GM21529 (cell line): ENCODE measurements around the gene SHBG.
"Not testable (repeated sequence)": the region's sequence is repeated elsewhere in the genome, so short reads cannot be mapped to it uniquely, and the experiment has no call there.

Experiments used
- ATAC-seq: cut with Tn5 transposase; IDR thresholded peaks from one replicate; pipeline ENCODE4 v1.9.1; 2021; ENCODE audit not compliant: unreplicated experiment

The SHBG gene

GRCh38 chr17:7611635-7612293 lies 18.2 kb upstream of the SHBG start:
- ATAC-seq = no peak

GRCh38 chr17:7612294-7612640 lies 17.7 kb upstream of the SHBG start:
- no peak for ATAC-seq

GRCh38 chr17:7613769-7614424 lies 16.0 kb upstream of the SHBG start:
- no peak for ATAC-seq

GRCh38 chr17:7614425-7615264 lies 15.3 kb upstream of the SHBG start, which contains the start of gene FXR2:
FXR2 (minus strand) TSS chr17:7614897; CDS start chr17:7614532, 365 bp downstream.
- ATAC-seq = peak; percentile 88

GRCh38 chr17:7615265-7615747 lies 14.6 kb upstream of the SHBG start:
- no peak for ATAC-seq

GRCh38 chr17:7618608-7619007 lies 11.3 kb upstream of the SHBG start:
- ATAC-seq = no peak

GRCh38 chr17:7620835-7621234 lies 9.1 kb upstream of the SHBG start:
- no peak for ATAC-seq

- ATAC-seq = no peak
These were observed 6.3 kb upstream of the SHBG start for GRCh38 chr17:7623661-7624060.

GRCh38 chr17:7625749-7626148 lies 4.2 kb upstream of the SHBG start:
- ATAC-seq = not testable (repeated sequence)

- no peak for ATAC-seq
These were observed 3.6 kb upstream of the SHBG start for GRCh38 chr17:7626307-7626706.

GRCh38 chr17:7626956-7627249 lies 3.0 kb upstream of the SHBG start:
- no peak for ATAC-seq

- ATAC-seq = peak; percentile 75
These were observed 2.4 kb upstream of the SHBG start, which contains the start of gene SAT2 for GRCh38 chr17:7627250-7628121. SAT2 (minus strand) TSS chr17:7627821; CDS start chr17:7627635, 186 bp downstream.

- ATAC-seq = no peak
These were observed 1.8 kb downstream of the SHBG start for GRCh38 chr17:7631398-7632380.

- no peak for ATAC-seq
These were observed 2.6 kb downstream of the SHBG start for GRCh38 chr17:7632492-7632894.

- no peak for ATAC-seq
These were observed 3.2 kb downstream of the SHBG start for GRCh38 chr17:7633093-7633492.

- ATAC-seq = no peak
These were observed 4.4 kb downstream of the SHBG start for GRCh38 chr17:7634384-7634783.

- ATAC-seq = no peak
These were observed 6.2 kb downstream of the SHBG start for GRCh38 chr17:7636163-7636562.

GRCh38 chr17:7640783-7641182 lies 10.8 kb downstream of the SHBG start:
- no peak for ATAC-seq

- ATAC-seq = not testable (repeated sequence)
These were observed 11.7 kb downstream of the SHBG start for GRCh38 chr17:7641635-7642034.

GRCh38 chr17:7644775-7645174 lies 14.8 kb downstream of the SHBG start:
- no peak for ATAC-seq
